Medulla oblongata (tissue), 1 donor: ENCODE results near the gene SWI5.
"Not testable (repeated sequence)": the region's sequence is repeated elsewhere in the genome, so short reads cannot be mapped to it uniquely, and the experiment has no call there.

Source experiments
- DNase-seq: peaks from one replicate; pipeline ENCODE4 v3.0.0-alpha.2; 2015; ENCODE audit errors: extremely low spot score

Gene SWI5

GRCh38 chr9:128276008-128276573, at the start of gene SWI5:
TSS of gene SWI5 (plus strand) at chr9:128276276.
- peak; percentile 99 for DNase-seq

- no peak for DNase-seq
Measured at GRCh38 chr9:128226412-128226801, 49.7 kb upstream of the SWI5 start.

GRCh38 chr9:128230897-128231296, 45.2 kb upstream of the SWI5 start:
- not testable (repeated sequence) for DNase-seq

- DNase-seq, result no peak
Measured at GRCh38 chr9:128231638-128232527, 44.2 kb upstream of the SWI5 start.

- DNase-seq, result no peak
Measured at GRCh38 chr9:128232528-128233428, 43.3 kb upstream of the SWI5 start.

GRCh38 chr9:128233817-128234406, 42.2 kb upstream of the SWI5 start:
- no peak for DNase-seq

GRCh38 chr9:128242124-128242523, 34.0 kb upstream of the SWI5 start:
- DNase-seq, result no peak

GRCh38 chr9:128242828-128243214, 33.3 kb upstream of the SWI5 start:
- no peak for DNase-seq

GRCh38 chr9:128243215-128244018, 32.7 kb upstream of the SWI5 start:
- no peak for DNase-seq

GRCh38 chr9:128244091-128244836, 31.8 kb upstream of the SWI5 start:
- no peak for DNase-seq

GRCh38 chr9:128244837-128245231, 31.2 kb upstream of the SWI5 start:
- peak; percentile 12 for DNase-seq

- no peak for DNase-seq
Measured at GRCh38 chr9:128245421-128246151, 30.5 kb upstream of the SWI5 start.

- no peak for DNase-seq
Measured at GRCh38 chr9:128246471-128246870, 29.6 kb upstream of the SWI5 start.

- DNase-seq, result no peak
Measured at GRCh38 chr9:128247226-128247803, 28.8 kb upstream of the SWI5 start.

GRCh38 chr9:128249558-128249907, 26.5 kb upstream of the SWI5 start:
- no peak for DNase-seq

- peak; percentile 25 for DNase-seq
Measured at GRCh38 chr9:128249908-128250838, 25.9 kb upstream of the SWI5 start.

- no peak for DNase-seq
Measured at GRCh38 chr9:128250839-128251731, 25.0 kb upstream of the SWI5 start.
